Esophagus muscularis mucosa (tissue), 3 donors: Measurements from ENCODE around the gene AQP2.

Experiments used
- CTCF ChIP-seq, 3 experiments: fragments of 200-600 bp in 2 of 3; fragments of 450-650 bp in 1 of 3; sonication (generic) in 2 of 3; IDR thresholded peaks; one replicate each; pipeline ENCODE4 v1.5.1; 2017 to 2019; ENCODE audit warnings: antibody characterized with exemption in 3 of 3, mild to moderate bottlenecking in 2 of 3, moderate library complexity in 1 of 3
- POLR2A ChIP-seq: fragments of 450-650 bp; IDR thresholded peaks from one replicate; pipeline ENCODE4 v1.6.1; 2017; ENCODE audit warnings: antibody characterized with exemption, moderate library complexity, mild to moderate bottlenecking, low read depth
- POLR2AphosphoS5 ChIP-seq, 2 donors: sonication (generic); formaldehyde crosslinking; IDR thresholded peaks; one replicate each; pipeline ENCODE4 v1.6.1; 2017; ENCODE audit warnings: antibody characterized with exemption in 2 of 2

- no peak for TF ChIP-seq CTCF (IDR thresholded peaks at IDR 0.05)
- TF ChIP-seq POLR2AphosphoS5 (IDR thresholded peaks at IDR 0.05) = no peak
- no peak for TF ChIP-seq POLR2A
These were observed 17.9 kb upstream of the AQP2 start for GRCh38 chr12:49932533-49933130.
